Stomach (tissue), 4 donors: Measurements from ENCODE around the gene MAVS.

ENCODE experiments used
- POLR2A ChIP-seq, 4 donors: fragments of 450-650 bp; IDR thresholded peaks; one replicate each; pipeline ENCODE4 v1.6.1; 2016; ENCODE audit warnings: antibody characterized with exemption in 4 of 4, control low read depth in 2 of 4, mild to moderate bottlenecking in 1 of 4, moderate library complexity in 1 of 4
- POLR2AphosphoS5 ChIP-seq, 3 donors: sonication (generic); formaldehyde crosslinking; IDR thresholded peaks; one replicate each; pipeline ENCODE4 v1.6.1; 2016; ENCODE audit warnings: antibody characterized with exemption in 3 of 3
- TF ChIP-seq, protein P1 (sequence below), 7 experiments: fragments of 450-650 bp in 4 of 7; fragments of 200-600 bp in 3 of 7; sonication (generic) in 3 of 7; IDR thresholded peaks; one replicate each; pipeline ENCODE4 v1.5.1; 2016 to 2019; ENCODE audit warnings: antibody characterized with exemption in 7 of 7, control low read depth in 2 of 7, mild to moderate bottlenecking in 1 of 7

DNA sequence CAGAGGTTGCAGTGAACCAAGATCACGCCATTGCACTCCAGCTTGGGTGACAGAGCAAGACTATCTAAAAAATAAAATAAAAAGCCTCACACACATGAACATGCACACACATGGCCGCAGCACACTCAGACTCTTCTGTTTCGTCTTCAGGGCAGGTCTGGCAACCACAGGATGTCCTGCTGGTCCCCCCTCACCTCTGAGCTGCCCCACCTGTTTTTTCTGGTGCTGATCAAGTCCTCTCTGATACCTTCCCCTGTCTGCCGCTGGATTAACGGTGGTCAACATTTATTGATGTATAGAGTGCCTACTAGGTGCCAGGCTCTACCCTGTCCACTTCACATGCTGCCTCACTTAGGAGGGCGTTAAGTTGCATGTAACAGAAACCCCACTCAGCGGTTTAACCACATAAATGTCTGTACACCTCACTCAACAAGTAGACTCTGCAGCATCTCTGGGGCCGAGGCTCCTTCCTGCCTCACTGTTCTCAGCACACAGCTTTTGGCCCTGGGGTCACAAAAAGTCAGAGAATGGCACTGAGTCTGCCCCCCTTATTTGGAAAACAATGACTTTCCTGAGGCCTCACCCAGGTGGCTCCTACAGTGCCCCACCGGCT lies 30.8 kb upstream of the MAVS start:
- TF ChIP-seq POLR2AphosphoS5 (IDR thresholded peaks at IDR 0.05) (no peak), POLR2A (IDR thresholded peaks at IDR 0.05) (no peak)
- TF ChIP-seq, protein P1, sequence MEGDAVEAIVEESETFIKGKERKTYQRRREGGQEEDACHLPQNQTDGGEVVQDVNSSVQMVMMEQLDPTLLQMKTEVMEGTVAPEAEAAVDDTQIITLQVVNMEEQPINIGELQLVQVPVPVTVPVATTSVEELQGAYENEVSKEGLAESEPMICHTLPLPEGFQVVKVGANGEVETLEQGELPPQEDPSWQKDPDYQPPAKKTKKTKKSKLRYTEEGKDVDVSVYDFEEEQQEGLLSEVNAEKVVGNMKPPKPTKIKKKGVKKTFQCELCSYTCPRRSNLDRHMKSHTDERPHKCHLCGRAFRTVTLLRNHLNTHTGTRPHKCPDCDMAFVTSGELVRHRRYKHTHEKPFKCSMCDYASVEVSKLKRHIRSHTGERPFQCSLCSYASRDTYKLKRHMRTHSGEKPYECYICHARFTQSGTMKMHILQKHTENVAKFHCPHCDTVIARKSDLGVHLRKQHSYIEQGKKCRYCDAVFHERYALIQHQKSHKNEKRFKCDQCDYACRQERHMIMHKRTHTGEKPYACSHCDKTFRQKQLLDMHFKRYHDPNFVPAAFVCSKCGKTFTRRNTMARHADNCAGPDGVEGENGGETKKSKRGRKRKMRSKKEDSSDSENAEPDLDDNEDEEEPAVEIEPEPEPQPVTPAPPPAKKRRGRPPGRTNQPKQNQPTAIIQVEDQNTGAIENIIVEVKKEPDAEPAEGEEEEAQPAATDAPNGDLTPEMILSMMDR (IDR thresholded peaks at IDR 0.05) = no peak
